Neuronal stem cell (in vitro differentiated cells): ENCODE measurements around the gene DHRS4L2.
"Not testable (repeated sequence)": the region's sequence is repeated elsewhere in the genome, so short reads cannot be mapped to it uniquely, and the experiment has no call there.

Source experiments
- DNase-seq: peaks from one replicate; pipeline ENCODE4 v3.0.0-alpha.2; 2013; ENCODE audit warnings: low spot score
- H2AFZ ChIP-seq: one replicate; pipeline ENCODE4 v1.6.1; 2013; ENCODE audit warnings: mild to moderate bottlenecking, low read length, inconsistent platforms
- H2AK5ac ChIP-seq: 2 replicates; pipeline ENCODE4 v1.6.1; 2013; ENCODE audit warnings: low read depth, mild to moderate bottlenecking, inconsistent platforms, low read length, moderate library complexity, mixed read lengths
- H2BK120ac ChIP-seq: 2 replicates; pipeline ENCODE4 v1.6.1; 2013; ENCODE audit warnings: low read depth, mild to moderate bottlenecking, inconsistent platforms, low read length, moderate library complexity, mixed read lengths
- H2BK12ac ChIP-seq: one replicate; pipeline ENCODE4 v1.6.1; 2013; ENCODE audit warnings: low read length, inconsistent platforms
- H2BK15ac ChIP-seq: 2 replicates; pipeline ENCODE4 v1.6.1; 2013; ENCODE audit warnings: mild to moderate bottlenecking, low read length, inconsistent platforms, mixed read lengths
- H2BK5ac ChIP-seq: one replicate; pipeline ENCODE4 v1.6.1; 2013; ENCODE audit warnings: inconsistent platforms, mild to moderate bottlenecking, low read length, moderate library complexity
- H3K14ac ChIP-seq: one replicate; pipeline ENCODE4 v1.6.1; 2013; ENCODE audit warnings: low read length, inconsistent platforms
- H3K18ac ChIP-seq: 2 replicates; pipeline ENCODE4 v1.6.1; 2013; ENCODE audit warnings: low read length, inconsistent platforms
- H3K23ac ChIP-seq: 2 replicates; pipeline ENCODE4 v1.6.1; 2013; ENCODE audit warnings: low read depth, mild to moderate bottlenecking, mixed read lengths, low read length, inconsistent platforms; ENCODE audit not compliant: poor library complexity
- H3K27ac ChIP-seq: replicated peaks from 3 replicates; pipeline ENCODE4 v1.5.1; 2013; ENCODE audit warnings: low read length, inconsistent platforms
- H3K27me3 ChIP-seq, 3 experiments: 2 replicates each; pipeline ENCODE4 v1.6.1; 2013; ENCODE audit warnings: low read length in 3 of 3, mild to moderate bottlenecking in 2 of 3, inconsistent platforms in 1 of 3, low read depth in 1 of 3, mixed read lengths in 1 of 3, moderate library complexity in 1 of 3; ENCODE audit not compliant: control insufficient read depth in 3 of 3, insufficient read depth in 3 of 3
- H3K36me3 ChIP-seq, 2 donors: replicated peaks in 1 of 2; 2 replicates each; pipeline ENCODE4 v1.6.1; 2013; ENCODE audit warnings: low read length in 2 of 2; ENCODE audit not compliant: control insufficient read depth in 2 of 2, insufficient read depth in 2 of 2
- H3K4ac ChIP-seq: 2 replicates; pipeline ENCODE4 v1.6.1; 2013; ENCODE audit warnings: inconsistent platforms, mild to moderate bottlenecking, low read length, moderate library complexity
- H3K4me1 ChIP-seq, 2 donors: 1 replicate in 1 of 2; 2 replicates in 1 of 2; pipeline ENCODE4 v1.6.1; 2013; ENCODE audit warnings: low read length in 2 of 2, low read depth in 1 of 2; ENCODE audit not compliant: control insufficient read depth in 2 of 2, insufficient read depth in 1 of 2
- H3K4me2 ChIP-seq: one replicate; pipeline ENCODE4 v1.6.1; 2013; ENCODE audit warnings: mild to moderate bottlenecking, low read length, inconsistent platforms; ENCODE audit not compliant: insufficient read depth, poor library complexity, severe bottlenecking
- H3K4me3 ChIP-seq, 2 donors: 2 replicates each; pipeline ENCODE4 v1.5.1; 2013; ENCODE audit warnings: low read length in 2 of 2, mild to moderate bottlenecking in 2 of 2, inconsistent platforms in 1 of 2, moderate library complexity in 1 of 2
- H3K79me1 ChIP-seq: one replicate; pipeline ENCODE4 v1.6.1; 2013; ENCODE audit warnings: low read depth, mild to moderate bottlenecking, inconsistent platforms, low read length, moderate library complexity
- H3K9ac ChIP-seq: one replicate; pipeline ENCODE4 v1.6.1; 2013; ENCODE audit warnings: mild to moderate bottlenecking, low read depth, low read length, inconsistent platforms; ENCODE audit not compliant: poor library complexity
- H3K9me3 ChIP-seq, 2 donors: replicated peaks in 1 of 2; 2 replicates each; pipeline versions ENCODE3 to v1.6.1; 2013; ENCODE audit warnings: low read length in 2 of 2, mild to moderate bottlenecking in 2 of 2, inconsistent platforms in 1 of 2, low read depth in 1 of 2, mixed read lengths in 1 of 2, moderate library complexity in 1 of 2; ENCODE audit not compliant: control insufficient read depth in 2 of 2, insufficient read depth in 1 of 2
- H4K8ac ChIP-seq: one replicate; pipeline ENCODE4 v1.6.1; 2013; ENCODE audit warnings: low read depth, mild to moderate bottlenecking, inconsistent platforms, low read length, moderate library complexity
- H4K91ac ChIP-seq: one replicate; pipeline ENCODE4 v1.6.1; 2013; ENCODE audit warnings: low read length, low read depth, mild to moderate bottlenecking, inconsistent platforms; ENCODE audit not compliant: poor library complexity
- WGBS, 2 donors: extraction: QIAGEN DNeasy Blood & Tissue Kit; methylation state at CpG; one replicate each; pipeline ENCODE4 v1.1.7; 2013; ENCODE audit warnings: missing lambda C conversion rate in 2 of 2, mixed read lengths in 1 of 2; ENCODE audit not compliant: insufficient read length in 2 of 2, insufficient replicate concordance in 1 of 2; ENCODE audit errors: extremely low coverage in 2 of 2; 5-methylcytosine and 5-hydroxymethylcytosine counted together

The DHRS4L2 gene

GRCh38 chr14:23993042-23993441 lies 4.3 kb downstream of the DHRS4L2 start:
- no CpG with 5 or more reads among the region's 3 CpGs for WGBS, 2 donors
- not testable (repeated sequence) for H3K4me2 ChIP-seq, H2AFZ ChIP-seq, H2BK120ac ChIP-seq, DNase-seq, H2BK5ac ChIP-seq, H3K18ac ChIP-seq, H4K8ac ChIP-seq, H3K4me1 ChIP-seq, H3K4ac ChIP-seq, H4K91ac ChIP-seq, H3K27ac ChIP-seq, H3K23ac ChIP-seq, H3K9me3 ChIP-seq, H3K36me3 ChIP-seq, H2AK5ac ChIP-seq, H3K9ac ChIP-seq, H3K4me3 ChIP-seq, H3K14ac ChIP-seq, H2BK12ac ChIP-seq, H3K79me1 ChIP-seq, H2BK15ac ChIP-seq
- peaks cover 0 to 10% (median 0%) of the 10 kb centered on the region in 3 experiments for H3K27me3 ChIP-seq

GRCh38 chr14:23996009-23996408 lies 7.3 kb downstream of the DHRS4L2 start:
- not testable (repeated sequence) for H4K8ac ChIP-seq, H3K79me1 ChIP-seq, H3K36me3 ChIP-seq, DNase-seq, H3K27ac ChIP-seq, H3K4me3 ChIP-seq, H3K4me1 ChIP-seq, H3K4me2 ChIP-seq, H3K18ac ChIP-seq, H2BK5ac ChIP-seq, H2AFZ ChIP-seq, H2BK120ac ChIP-seq, H4K91ac ChIP-seq, H3K27me3 ChIP-seq, H2BK15ac ChIP-seq, H2AK5ac ChIP-seq, H3K14ac ChIP-seq, H3K9me3 ChIP-seq, H3K23ac ChIP-seq, H3K9ac ChIP-seq, H3K4ac ChIP-seq, H2BK12ac ChIP-seq

GRCh38 chr14:23996825-23997224 lies 8.1 kb downstream of the DHRS4L2 start:
- H3K14ac ChIP-seq, result not testable (repeated sequence)
- WGBS, 2 donors, result no CpG with 5 or more reads among the region's 2 CpGs

GRCh38 chr14:23999640-24000039 lies 10.9 kb downstream of the DHRS4L2 start:
- not testable (repeated sequence) for H2AFZ ChIP-seq, H3K36me3 ChIP-seq
- no CpG with 5 or more reads among the region's 5 CpGs for WGBS, 2 donors

More at GRCh38 chr14:23996825-23997224, 8.1 kb downstream of the DHRS4L2 start:
- not testable (repeated sequence) for H3K36me3 ChIP-seq, DNase-seq, H3K9ac ChIP-seq, H3K18ac ChIP-seq, H3K27me3 ChIP-seq, H3K23ac ChIP-seq, H3K9me3 ChIP-seq, H4K8ac ChIP-seq, H2BK12ac ChIP-seq, H3K79me1 ChIP-seq, H3K4me2 ChIP-seq, H4K91ac ChIP-seq, H2AK5ac ChIP-seq, H3K27ac ChIP-seq, H3K4me3 ChIP-seq, H2BK5ac ChIP-seq, H2BK15ac ChIP-seq, H3K4ac ChIP-seq, H2AFZ ChIP-seq, H3K4me1 ChIP-seq, H2BK120ac ChIP-seq

More at GRCh38 chr14:23999640-24000039, 10.9 kb downstream of the DHRS4L2 start:
- H4K8ac ChIP-seq, H3K4me3 ChIP-seq, H3K18ac ChIP-seq, H2AK5ac ChIP-seq, H2BK15ac ChIP-seq, H3K4me1 ChIP-seq, H3K23ac ChIP-seq, DNase-seq, H4K91ac ChIP-seq, H2BK120ac ChIP-seq, H3K9me3 ChIP-seq, H3K14ac ChIP-seq, H3K4me2 ChIP-seq, H3K27me3 ChIP-seq, H3K27ac ChIP-seq, H3K4ac ChIP-seq, H3K79me1 ChIP-seq, H3K9ac ChIP-seq, H2BK5ac ChIP-seq, H2BK12ac ChIP-seq: not testable (repeated sequence)
